ENCODE data around the gene PDE8A. TPM values are rescaled to one million over a fixed set of nuclear protein-coding genes. Genes with fewer than 3 reads are reported as not detected.

PDE8A gene
- total and polyA plus RNA-seq, 2 experiments from 2014 or later, result 15.3 to 26.0 TPM

GRCh38 chr15:85118173-85118572 lies 136.5 kb downstream of the PDE8A start:
- Histone ChIP-seq H4K20me1 (ENCODE audit: insufficient read depth, poor library complexity, severe bottlenecking) (no peaks in the 10 kb centered on the region), H3K27ac (no peak overlapping the region), H3K36me3 (replicated peaks; ENCODE audit: insufficient read depth, low read depth) (no peaks in the 10 kb centered on the region), H3K9me2 (replicated peaks; ENCODE audit: insufficient read depth) (no peaks in the 10 kb centered on the region), H3K4me1 (ENCODE audit: insufficient read depth) (no peaks in the 10 kb centered on the region), H3K9me3 (ENCODE audit: low read depth) (no peaks in the 10 kb centered on the region), H3K79me2 (no peaks in the 10 kb centered on the region), H3K4me2 (no peak overlapping the region), H2AFZ (no peak overlapping the region), H3K27me3 (no peaks in the 10 kb centered on the region), H3K4me3 (no peak overlapping the region)
- no peak for DNase-seq (ENCODE audit: low spot score)
- WGBS (ENCODE audit: low lambda C conversion rate, missing lambda C conversion rate), result 95% methylated on average over 4 of the region's 4 CpGs
- TF ChIP-seq CTCF (IDR thresholded peaks at IDR 0.05; ENCODE audit: poor library complexity) (no peak), EZH2 (IDR thresholded peaks at IDR 0.05; ENCODE audit: borderline replicate concordance) (no peak), EZH2phosphoT487 (IDR thresholded peaks at IDR 0.05; ENCODE audit: low read depth, severe bottlenecking, unreplicated experiment) (no peak)

GRCh38 chr15:85118581-85118980 lies 136.9 kb downstream of the PDE8A start:
- no peak overlapping the region for H3K4me2 ChIP-seq
- H3K4me1 ChIP-seq (ENCODE audit: insufficient read depth), result no peaks in the 10 kb centered on the region
- no peak overlapping the region for H2AFZ ChIP-seq
- H3K27me3 ChIP-seq, result no peaks in the 10 kb centered on the region
- no peak for DNase-seq (ENCODE audit: low spot score)
- H3K36me3 ChIP-seq (replicated peaks; ENCODE audit: insufficient read depth, low read depth), result no peaks in the 10 kb centered on the region
- H3K9me3 ChIP-seq (ENCODE audit: low read depth), result no peaks in the 10 kb centered on the region
- TF ChIP-seq EZH2phosphoT487 (IDR thresholded peaks at IDR 0.05; ENCODE audit: low read depth, severe bottlenecking, unreplicated experiment), result no peak
- no peak for TF ChIP-seq EZH2 (IDR thresholded peaks at IDR 0.05; ENCODE audit: borderline replicate concordance)
- TF ChIP-seq CTCF (IDR thresholded peaks at IDR 0.05; ENCODE audit: poor library complexity), result no peak
- WGBS (ENCODE audit: low lambda C conversion rate, missing lambda C conversion rate), result 95% methylated on average over 2 of the region's 2 CpGs
- no peaks in the 10 kb centered on the region for H3K9me2 ChIP-seq (replicated peaks; ENCODE audit: insufficient read depth)
- no peak overlapping the region for H3K27ac ChIP-seq
- H4K20me1 ChIP-seq (ENCODE audit: insufficient read depth, poor library complexity, severe bottlenecking), result no peaks in the 10 kb centered on the region
- H3K79me2 ChIP-seq, result no peaks in the 10 kb centered on the region
- no peak overlapping the region for H3K4me3 ChIP-seq

- H3K79me2 ChIP-seq, result no peaks in the 10 kb centered on the region
- no peaks in the 10 kb centered on the region for H3K4me1 ChIP-seq (ENCODE audit: insufficient read depth)
- WGBS (ENCODE audit: low lambda C conversion rate, missing lambda C conversion rate), result 99% methylated on average over 4 of the region's 4 CpGs
- H3K9me3 ChIP-seq (ENCODE audit: low read depth), result no peaks in the 10 kb centered on the region
- H2AFZ ChIP-seq, result no peak overlapping the region
- TF ChIP-seq CTCF (IDR thresholded peaks at IDR 0.05; ENCODE audit: poor library complexity) (no peak), EZH2phosphoT487 (IDR thresholded peaks at IDR 0.05; ENCODE audit: low read depth, severe bottlenecking, unreplicated experiment) (no peak), EZH2 (IDR thresholded peaks at IDR 0.05; ENCODE audit: borderline replicate concordance) (no peak)
- H3K4me2 ChIP-seq, result no peak overlapping the region
- no peaks in the 10 kb centered on the region for H4K20me1 ChIP-seq (ENCODE audit: insufficient read depth, poor library complexity, severe bottlenecking)
- H3K36me3 ChIP-seq (replicated peaks; ENCODE audit: insufficient read depth, low read depth), result no peaks in the 10 kb centered on the region
- no peak overlapping the region for H3K27ac ChIP-seq
- no peak overlapping the region for H3K4me3 ChIP-seq
- no peaks in the 10 kb centered on the region for H3K9me2 ChIP-seq (replicated peaks; ENCODE audit: insufficient read depth)
- DNase-seq (ENCODE audit: low spot score), result no peak
- H3K27me3 ChIP-seq, result no peaks in the 10 kb centered on the region
These were observed 138.9 kb downstream of the PDE8A start for GRCh38 chr15:85120351-85121113.
